Measurements from ENCODE around the gene CALN1. TPM values are rescaled to one million over a fixed set of nuclear protein-coding genes. Genes with fewer than 3 reads are reported as not detected.

CALN1 gene
- total RNA-seq, 1 experiment from 2014 or later: not detected

DNA sequence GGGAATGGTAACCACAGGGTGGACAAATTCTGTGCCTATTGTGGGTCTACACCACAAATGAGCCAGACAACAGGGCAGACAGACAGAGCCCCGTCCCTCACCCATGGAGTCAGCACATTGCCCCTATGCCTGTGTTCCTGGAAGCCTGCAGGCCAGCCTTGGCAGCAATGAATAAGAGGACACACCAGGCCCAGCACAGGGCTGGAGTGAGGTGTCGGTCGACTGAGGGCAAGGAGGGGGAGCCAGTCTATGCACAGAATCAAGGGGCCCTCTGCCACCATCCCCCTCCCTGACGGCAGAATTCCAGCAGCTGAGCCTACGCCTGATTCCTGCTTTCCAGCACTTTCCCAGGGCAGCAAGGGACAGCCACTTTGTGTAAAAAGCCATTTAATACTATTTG is 98.2 kb downstream of the CALN1 start:
- no peak for DNase-seq
- Histone ChIP-seq H3K27me3 (replicated peaks; ENCODE audit: control insufficient read depth, insufficient read depth, low read length) (no peaks in the 10 kb centered on the region), H3K4me3 (ENCODE audit: low read depth, low read length) (no peak overlapping the region), H3K36me3 (ENCODE audit: control insufficient read depth, insufficient read depth, low read length) (no peaks in the 10 kb centered on the region), H3K4me1 (no peaks in the 10 kb centered on the region), H3K9me3 (no peaks in the 10 kb centered on the region)
- intact Hi-C loops (cut with micrococcal nuclease; ENCODE audit: unreplicated experiment): no loop called here
- no peaks in the 10 kb centered on the region for H3K4me1 Mint-ChIP-seq (ENCODE audit: low read depth, unreplicated experiment)
- H3K4me3 Mint-ChIP-seq (ENCODE audit: unreplicated experiment): no peak overlapping the region
- no peaks in the 10 kb centered on the region for H3K36me3 Mint-ChIP-seq (ENCODE audit: insufficient read depth, unreplicated experiment)
- BruUV-seq (replicated peaks): no TSS peak
- H3K9me3 Mint-ChIP-seq (ENCODE audit: unreplicated experiment): no peaks in the 10 kb centered on the region
- ChIA-PET CTCF (no interaction called here), POLR2A (no interaction called here)
- no peak overlapping the region for H3K27ac Mint-ChIP-seq (ENCODE audit: unreplicated experiment)
- H3K27me3 Mint-ChIP-seq (ENCODE audit: insufficient read depth, unreplicated experiment): no peaks in the 10 kb centered on the region
- TF ChIP-seq, protein P1, sequence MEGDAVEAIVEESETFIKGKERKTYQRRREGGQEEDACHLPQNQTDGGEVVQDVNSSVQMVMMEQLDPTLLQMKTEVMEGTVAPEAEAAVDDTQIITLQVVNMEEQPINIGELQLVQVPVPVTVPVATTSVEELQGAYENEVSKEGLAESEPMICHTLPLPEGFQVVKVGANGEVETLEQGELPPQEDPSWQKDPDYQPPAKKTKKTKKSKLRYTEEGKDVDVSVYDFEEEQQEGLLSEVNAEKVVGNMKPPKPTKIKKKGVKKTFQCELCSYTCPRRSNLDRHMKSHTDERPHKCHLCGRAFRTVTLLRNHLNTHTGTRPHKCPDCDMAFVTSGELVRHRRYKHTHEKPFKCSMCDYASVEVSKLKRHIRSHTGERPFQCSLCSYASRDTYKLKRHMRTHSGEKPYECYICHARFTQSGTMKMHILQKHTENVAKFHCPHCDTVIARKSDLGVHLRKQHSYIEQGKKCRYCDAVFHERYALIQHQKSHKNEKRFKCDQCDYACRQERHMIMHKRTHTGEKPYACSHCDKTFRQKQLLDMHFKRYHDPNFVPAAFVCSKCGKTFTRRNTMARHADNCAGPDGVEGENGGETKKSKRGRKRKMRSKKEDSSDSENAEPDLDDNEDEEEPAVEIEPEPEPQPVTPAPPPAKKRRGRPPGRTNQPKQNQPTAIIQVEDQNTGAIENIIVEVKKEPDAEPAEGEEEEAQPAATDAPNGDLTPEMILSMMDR (IDR thresholded peaks at IDR 0.05; ENCODE audit: insufficient read depth in 1 of 2, low read depth in 1 of 2, low read length in 1 of 2, severe bottlenecking in 1 of 2, unreplicated experiment in 1 of 2): no peak

DNA sequence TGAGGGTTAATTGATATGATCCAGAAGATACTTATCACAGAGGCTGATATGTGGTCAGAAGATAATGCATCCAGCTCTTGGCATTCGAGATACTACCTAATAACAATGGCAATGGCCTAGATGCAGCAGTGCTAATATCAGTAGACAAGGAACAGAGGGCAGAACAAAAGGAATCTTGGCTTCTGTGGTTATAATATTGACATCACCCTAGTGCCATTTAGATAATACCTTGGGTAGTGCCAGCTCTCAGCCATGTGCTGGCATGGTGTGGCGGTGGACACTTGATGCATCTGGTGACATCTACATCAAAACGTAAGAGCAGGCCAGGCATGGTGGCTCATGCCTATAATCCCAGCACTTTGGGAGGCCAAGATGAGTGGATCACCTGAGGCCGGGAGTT is 101.8 kb downstream of the CALN1 start:
- ChIA-PET CTCF (no interaction called here), POLR2A (no interaction called here)
- no peak overlapping the region for H3K4me3 Mint-ChIP-seq (ENCODE audit: unreplicated experiment)
- BruUV-seq (replicated peaks): no TSS peak
- H3K36me3 ChIP-seq (ENCODE audit: control insufficient read depth, insufficient read depth, low read length): no peaks in the 10 kb centered on the region
- intact Hi-C loops (cut with micrococcal nuclease; ENCODE audit: unreplicated experiment): no loop called here
- H3K4me1 ChIP-seq: no peaks in the 10 kb centered on the region
- no peak for DNase-seq
- H3K4me3 ChIP-seq (ENCODE audit: low read depth, low read length): no peak overlapping the region
- no peaks in the 10 kb centered on the region for H3K9me3 Mint-ChIP-seq (ENCODE audit: unreplicated experiment)
- H3K27me3 Mint-ChIP-seq (ENCODE audit: insufficient read depth, unreplicated experiment): peaks cover 8% of the 10 kb centered on the region
- no peaks in the 10 kb centered on the region for H3K9me3 ChIP-seq
- TF ChIP-seq, protein P1 (IDR thresholded peaks at IDR 0.05; ENCODE audit: insufficient read depth in 1 of 2, low read depth in 1 of 2, low read length in 1 of 2, severe bottlenecking in 1 of 2, unreplicated experiment in 1 of 2): no peak
- no peaks in the 10 kb centered on the region for H3K4me1 Mint-ChIP-seq (ENCODE audit: low read depth, unreplicated experiment)
- H3K27ac Mint-ChIP-seq (ENCODE audit: unreplicated experiment): no peak overlapping the region
- no peaks in the 10 kb centered on the region for H3K27me3 ChIP-seq (replicated peaks; ENCODE audit: control insufficient read depth, insufficient read depth, low read length)
- H3K36me3 Mint-ChIP-seq (ENCODE audit: insufficient read depth, unreplicated experiment): no peaks in the 10 kb centered on the region

DNA sequence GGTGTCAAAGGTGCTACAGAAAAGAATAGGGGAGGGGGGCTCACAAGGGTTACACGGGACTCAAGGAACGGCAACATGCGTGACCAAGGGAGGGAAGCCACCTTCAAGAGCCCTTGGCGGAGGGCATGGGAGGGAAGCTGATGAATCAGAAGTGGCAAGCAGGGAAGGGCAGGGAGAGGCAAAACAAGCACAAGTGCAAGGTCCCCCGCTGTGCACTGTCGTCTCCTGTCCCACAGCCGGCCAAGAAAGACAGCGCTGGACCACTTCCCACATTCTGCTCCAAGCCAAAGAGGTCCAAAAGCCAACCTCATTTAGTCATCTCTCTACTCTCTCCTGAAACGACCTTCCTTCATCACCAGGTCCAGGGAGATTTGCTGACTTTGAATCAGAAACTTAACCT is 102.7 kb downstream of the CALN1 start:
- DNase-seq: no peak
- Histone ChIP-seq H3K4me3 (ENCODE audit: low read depth, low read length) (no peak overlapping the region), H3K27me3 (replicated peaks; ENCODE audit: control insufficient read depth, insufficient read depth, low read length) (no peaks in the 10 kb centered on the region), H3K9me3 (no peaks in the 10 kb centered on the region), H3K4me1 (no peaks in the 10 kb centered on the region), H3K36me3 (ENCODE audit: control insufficient read depth, insufficient read depth, low read length) (no peaks in the 10 kb centered on the region)
- POLR2A ChIA-PET: no interaction called here
- no peaks in the 10 kb centered on the region for H3K4me1 Mint-ChIP-seq (ENCODE audit: low read depth, unreplicated experiment)
- intact Hi-C loops (cut with micrococcal nuclease; ENCODE audit: unreplicated experiment): no loop called here
- H3K36me3 Mint-ChIP-seq (ENCODE audit: insufficient read depth, unreplicated experiment): no peaks in the 10 kb centered on the region
- H3K4me3 Mint-ChIP-seq (ENCODE audit: unreplicated experiment): no peak overlapping the region
- no TSS peak for BruUV-seq (replicated peaks)
- TF ChIP-seq, protein P1 (IDR thresholded peaks at IDR 0.05; ENCODE audit: insufficient read depth in 1 of 2, low read depth in 1 of 2, low read length in 1 of 2, severe bottlenecking in 1 of 2, unreplicated experiment in 1 of 2): no peak
- peaks cover 8% of the 10 kb centered on the region for H3K27me3 Mint-ChIP-seq (ENCODE audit: insufficient read depth, unreplicated experiment)
- CTCF ChIA-PET: no interaction called here
- H3K9me3 Mint-ChIP-seq (ENCODE audit: unreplicated experiment): no peaks in the 10 kb centered on the region
- no peak overlapping the region for H3K27ac Mint-ChIP-seq (ENCODE audit: unreplicated experiment)

All from Caco-2 (cell line).